ENCODE data around the gene COPB2. TPM values are rescaled to one million over a fixed set of nuclear protein-coding genes. Genes with fewer than 3 reads are reported as not detected.
"Not testable (repeated sequence)": the region's sequence is repeated elsewhere in the genome, so short reads cannot be mapped to it uniquely, and the experiment has no call there.

The COPB2 gene
- total RNA-seq, 1 experiment from 2014 or later: 119 TPM

GRCh38 chr3:139388821-139389551 is 461 bp downstream of the COPB2 start:
- ChIA-PET RAD21 (ENCODE audit: low non-redundant PET in 1 of 2, low total read pairs in 2 of 2, uncharacterized antibody in 2 of 2, unreplicated experiment in 2 of 2) (interaction anchor here in 1 of 2 experiments (0.6 kb wide), 1 partner anchor 9 kb away, joined by 3 read pairs; no protein-coding TSS in a partner anchor), CTCF (interaction anchor here (0.7 to 1.9 kb wide), 3 partner anchors 8 to 465 kb away, joined by 4 to 12 read pairs (median 4); no protein-coding TSS in a partner anchor), POLR2A (interaction anchor here (0.8 to 1.4 kb wide), 3 partner anchors 9 to 145 kb away, joined by 3 to 4 read pairs (median 3); no protein-coding TSS in a partner anchor)
- Histone ChIP-seq H3K9ac (ENCODE audit: low read length) (peak overlapping the region; percentile 93), H4K20me1 (ENCODE audit: insufficient read depth) (no peaks in the 10 kb centered on the region; the same call in 1 of the 2 replicates), H3K36me3 (ENCODE audit: control insufficient read depth in 1 of 2, insufficient read depth in 2 of 2, low read length in 2 of 2) (no peaks in the 10 kb centered on the region), H2AFZ (ENCODE audit: low read depth, low read length, poor library complexity, severe bottlenecking) (no peak overlapping the region), H3K4me1 (ENCODE audit: control insufficient read depth in 1 of 2, insufficient read depth in 2 of 2, low read length in 2 of 2) (peaks cover 10 to 18% of the 10 kb centered on the region in 2 experiments), H3K4me3 (replicated peaks in 1 of 2; ENCODE audit: low read depth in 1 of 2, low read length in 2 of 2) (peak overlapping the region; percentile 89 to 94), H3K27ac (ENCODE audit: low read depth, low read length) (peak overlapping the region; percentile 88), H3K4me2 (ENCODE audit: low read length) (peak overlapping the region; percentile 85), H3K9me2 (ENCODE audit: insufficient read depth) (no peaks in the 10 kb centered on the region), H3K79me2 (ENCODE audit: insufficient read depth, low read length) (peaks cover 54% of the 10 kb centered on the region), H3K27me3 (ENCODE audit: insufficient read depth, low read length) (no peaks in the 10 kb centered on the region), H3K9me3 (ENCODE audit: control insufficient read depth in 1 of 2, insufficient read depth in 1 of 2, low read depth in 1 of 2, low read length in 2 of 2) (no peaks in the 10 kb centered on the region)
- ATAC-seq: no peak; the same call in 1 of the 2 replicates
- intact Hi-C loops (cut with micrococcal nuclease): no loop called here
- TSS peak; percentile 76 for BruUV-seq (replicated peaks)
- TF ChIP-seq YY1 (IDR thresholded peaks at IDR 0.05; ENCODE audit: extremely low read depth, insufficient replicate concordance, low read depth, low read length) (peak; percentile 1), RAD21 (IDR thresholded peaks at IDR 0.05; ENCODE audit: low read depth) (no peak)
- DNase-seq (ENCODE audit: low read depth, low spot score): no peak

GRCh38 chr3:139388077-139388476 is 1.4 kb downstream of the COPB2 start:
- RAD21 ChIA-PET (ENCODE audit: low non-redundant PET in 1 of 2, low total read pairs in 2 of 2, uncharacterized antibody in 2 of 2, unreplicated experiment in 2 of 2): no interaction called here

GRCh38 chr3:139382291-139382690 is 7.2 kb downstream of the COPB2 start:
- H3K9ac ChIP-seq (ENCODE audit: low read length); H4K20me1 ChIP-seq (ENCODE audit: insufficient read depth); BruUV-seq (replicated peaks); H3K27ac ChIP-seq (ENCODE audit: low read depth, low read length); H3K9me3 ChIP-seq (ENCODE audit: control insufficient read depth in 1 of 2, insufficient read depth in 1 of 2, low read depth in 1 of 2, low read length in 2 of 2); ATAC-seq; intact Hi-C loops (cut with micrococcal nuclease); H2AFZ ChIP-seq (ENCODE audit: low read depth, low read length, poor library complexity, severe bottlenecking); H3K4me3 ChIP-seq (replicated peaks in 1 of 2; ENCODE audit: low read depth in 1 of 2, low read length in 2 of 2); DNase-seq (ENCODE audit: low read depth, low spot score); H3K9me2 ChIP-seq (ENCODE audit: insufficient read depth); POLR2A ChIA-PET; H3K27me3 ChIP-seq (ENCODE audit: insufficient read depth, low read length); RAD21 ChIA-PET (ENCODE audit: low non-redundant PET in 1 of 2, low total read pairs in 2 of 2, uncharacterized antibody in 2 of 2, unreplicated experiment in 2 of 2); CTCF ChIA-PET; H3K4me2 ChIP-seq (ENCODE audit: low read length); H3K4me1 ChIP-seq (ENCODE audit: control insufficient read depth in 1 of 2, insufficient read depth in 2 of 2, low read length in 2 of 2): not testable (repeated sequence)
- Histone ChIP-seq H3K36me3 (ENCODE audit: control insufficient read depth in 1 of 2, insufficient read depth in 2 of 2, low read length in 2 of 2) (peaks cover 33 to 38% of the 10 kb centered on the region in 2 experiments; a peak in 3 of 4 replicates), H3K79me2 (ENCODE audit: insufficient read depth, low read length) (peaks cover 85% of the 10 kb centered on the region)

More at GRCh38 chr3:139388077-139388476, 1.4 kb downstream of the COPB2 start:
- H4K20me1 ChIP-seq (ENCODE audit: insufficient read depth): no peaks in the 10 kb centered on the region; the same call in 1 of the 2 replicates
- H3K4me1 ChIP-seq (ENCODE audit: control insufficient read depth in 1 of 2, insufficient read depth in 2 of 2, low read length in 2 of 2): peaks cover 10 to 18% of the 10 kb centered on the region in 2 experiments
- DNase-seq (ENCODE audit: low read depth, low spot score): no peak
- H3K4me2 ChIP-seq (ENCODE audit: low read length): peak overlapping the region; percentile 85
- no peaks in the 10 kb centered on the region for H3K9me2 ChIP-seq (ENCODE audit: insufficient read depth)
- no peak overlapping the region for H3K27ac ChIP-seq (ENCODE audit: low read depth, low read length)
- H3K9ac ChIP-seq (ENCODE audit: low read length): peak overlapping the region; percentile 93; the same call in 1 of the 2 replicates
- peak overlapping the region; percentile 89 to 94; a peak in 3 of 4 replicates for H3K4me3 ChIP-seq (replicated peaks in 1 of 2; ENCODE audit: low read depth in 1 of 2, low read length in 2 of 2)
- H3K79me2 ChIP-seq (ENCODE audit: insufficient read depth, low read length): peaks cover 63% of the 10 kb centered on the region
- no peak overlapping the region for H2AFZ ChIP-seq (ENCODE audit: low read depth, low read length, poor library complexity, severe bottlenecking)
- no peak for TF ChIP-seq EGR1 (IDR thresholded peaks at IDR 0.05; ENCODE audit: low read depth)
- TF ChIP-seq JUND (IDR thresholded peaks at IDR 0.05): no peak
- TF ChIP-seq TCF7L2 (IDR thresholded peaks at IDR 0.05; ENCODE audit: borderline replicate concordance, extremely low read depth, insufficient read depth, insufficient read length): no peak
- TF ChIP-seq CBX3 (IDR thresholded peaks at IDR 0.05; ENCODE audit: low read depth): no peak
- no peak for TF ChIP-seq MAX (IDR thresholded peaks at IDR 0.05)
- no peak for TF ChIP-seq ATF3 (IDR thresholded peaks at IDR 0.05)
- TF ChIP-seq POLR2AphosphoS5 (IDR thresholded peaks at IDR 0.05; ENCODE audit: low read depth, low read length): no peak
- no peak for TF ChIP-seq EZH2 (IDR thresholded peaks at IDR 0.05)
- TF ChIP-seq RAD21 (IDR thresholded peaks at IDR 0.05; ENCODE audit: low read depth): no peak
- no peak for TF ChIP-seq SRF (IDR thresholded peaks at IDR 0.05; ENCODE audit: low read depth)
- no peak for TF ChIP-seq EZH2phosphoT487 (IDR thresholded peaks at IDR 0.05; ENCODE audit: borderline replicate concordance)
- intact Hi-C loops (cut with micrococcal nuclease): no loop called here
- H3K36me3 ChIP-seq (ENCODE audit: control insufficient read depth in 1 of 2, insufficient read depth in 2 of 2, low read length in 2 of 2): peaks cover 0 to 2% of the 10 kb centered on the region in 2 experiments; a peak in 2 of 4 replicates
- ChIA-PET CTCF (interaction anchor here (0.7 kb wide), 1 partner anchor 9 kb away, joined by 4 read pairs; no protein-coding TSS in a partner anchor), POLR2A (no interaction called here)
- H3K27me3 ChIP-seq (ENCODE audit: insufficient read depth, low read length): no peaks in the 10 kb centered on the region
- BruUV-seq (replicated peaks): no TSS peak
- no peaks in the 10 kb centered on the region for H3K9me3 ChIP-seq (ENCODE audit: control insufficient read depth in 1 of 2, insufficient read depth in 1 of 2, low read depth in 1 of 2, low read length in 2 of 2)
- no peak for ATAC-seq
